Memory B cell (primary cell): Measurements from ENCODE around the gene IWS1.
"Not testable (repeated sequence)": the region's sequence is repeated elsewhere in the genome, so short reads cannot be mapped to it uniquely, and the experiment has no call there.

ENCODE experiments used
- ATAC-seq: fragments of 150-1000 bp; cut with Tn5 transposase; 2 replicates; pipeline ENCODE4 v1.10.0; 2021; ENCODE audit warnings: low read depth, mild to moderate bottlenecking, moderate library complexity
- DNase-seq, 2 donors: peaks; one replicate each; pipeline ENCODE4 v3.0.0; 2022; ENCODE audit warnings: low spot score in 2 of 2
- H3K27ac Mint-ChIP-seq: one replicate; pipeline ENCODE4 v1.8.0; 2022; ENCODE audit warnings: mild to moderate bottlenecking, moderate library complexity, mixed read lengths
- H3K27me3 Mint-ChIP-seq: one replicate; pipeline ENCODE4 v1.8.0; 2022; ENCODE audit warnings: mixed read lengths
- H3K36me3 Mint-ChIP-seq: one replicate; pipeline ENCODE4 v1.8.0; 2022; ENCODE audit warnings: mild to moderate bottlenecking, mixed read lengths
- H3K4me1 Mint-ChIP-seq: one replicate; pipeline ENCODE4 v1.8.0; 2022; ENCODE audit warnings: mixed read lengths
- H3K4me3 Mint-ChIP-seq: one replicate; pipeline ENCODE4 v1.8.0; 2022; ENCODE audit warnings: mild to moderate bottlenecking, moderate library complexity, mixed read lengths
- H3K9me3 Mint-ChIP-seq: one replicate; pipeline ENCODE4 v1.8.0; 2022; ENCODE audit warnings: mixed read lengths

The IWS1 gene

GRCh38 chr2:127527001-127527804 is 914 bp upstream of the IWS1 start:
- DNase-seq, result no peak
- Mint-ChIP-seq H3K36me3 (peaks cover 4% of the 10 kb centered on the region), H3K4me1 (peaks cover 19% of the 10 kb centered on the region), H3K4me3 (peak overlapping the region; percentile 96), H3K27ac (peak overlapping the region; percentile 99), H3K27me3 (peaks cover 2% of the 10 kb centered on the region), H3K9me3 (no peaks in the 10 kb centered on the region)
- ATAC-seq, result peak; percentile 5

- Mint-ChIP-seq H3K9me3 (no peaks in the 10 kb centered on the region), H3K27ac (peak overlapping the region; percentile 99), H3K27me3 (no peaks in the 10 kb centered on the region), H3K36me3 (peaks cover 7% of the 10 kb centered on the region), H3K4me3 (peak overlapping the region; percentile 96), H3K4me1 (peaks cover 21% of the 10 kb centered on the region)
- ATAC-seq (peak; percentile 2), DNase-seq (no peak)
Observed at GRCh38 chr2:127525691-127526131, 578 bp downstream of the IWS1 start.

GRCh38 chr2:127524198-127524834 is 2.0 kb downstream of the IWS1 start:
- not testable (repeated sequence) for H3K9me3 Mint-ChIP-seq, ATAC-seq, H3K36me3 Mint-ChIP-seq, DNase-seq, H3K27me3 Mint-ChIP-seq
- peak overlapping the region; percentile 58 for H3K27ac Mint-ChIP-seq
- H3K4me3 Mint-ChIP-seq, result peak overlapping the region; percentile 46
- H3K4me1 Mint-ChIP-seq, result peaks cover 21% of the 10 kb centered on the region

- Mint-ChIP-seq H3K27ac (peak overlapping the region; percentile 58), H3K36me3 (peaks cover 10% of the 10 kb centered on the region), H3K9me3 (no peaks in the 10 kb centered on the region), H3K4me3 (peak overlapping the region; percentile 11), H3K4me1 (peaks cover 21% of the 10 kb centered on the region), H3K27me3 (no peaks in the 10 kb centered on the region)
- DNase-seq (no peak), ATAC-seq (no peak)
Observed at GRCh38 chr2:127523269-127523939, 2.9 kb downstream of the IWS1 start.

- Mint-ChIP-seq H3K9me3 (no peaks in the 10 kb centered on the region), H3K36me3 (peaks cover 30% of the 10 kb centered on the region), H3K27me3 (no peaks in the 10 kb centered on the region), H3K4me1 (peaks cover 29% of the 10 kb centered on the region), H3K27ac (no peak overlapping the region), H3K4me3 (no peak overlapping the region)
- no peak for ATAC-seq
- DNase-seq, result no peak
Observed at GRCh38 chr2:127520424-127520823, 5.9 kb downstream of the IWS1 start.

- H3K27ac Mint-ChIP-seq, result no peak overlapping the region
- H3K36me3 Mint-ChIP-seq, result peaks cover 37% of the 10 kb centered on the region
- no peaks in the 10 kb centered on the region for H3K9me3 Mint-ChIP-seq
- no peak for DNase-seq
- H3K4me1 Mint-ChIP-seq, result peaks cover 34% of the 10 kb centered on the region
- no peak for ATAC-seq
- no peaks in the 10 kb centered on the region for H3K27me3 Mint-ChIP-seq
- no peak overlapping the region for H3K4me3 Mint-ChIP-seq
Observed at GRCh38 chr2:127517465-127517864, 8.8 kb downstream of the IWS1 start.

GRCh38 chr2:127516041-127516762 is 10.1 kb downstream of the IWS1 start:
- no peaks in the 10 kb centered on the region for H3K9me3 Mint-ChIP-seq
- DNase-seq (no peak), ATAC-seq (no peak)
- H3K27me3 Mint-ChIP-seq, result no peaks in the 10 kb centered on the region
- peaks cover 36% of the 10 kb centered on the region for H3K36me3 Mint-ChIP-seq
- peak overlapping the region; percentile 51 for H3K27ac Mint-ChIP-seq
- peaks cover 41% of the 10 kb centered on the region for H3K4me1 Mint-ChIP-seq
- no peak overlapping the region for H3K4me3 Mint-ChIP-seq

- DNase-seq (no peak), ATAC-seq (peak; percentile 65)
- Mint-ChIP-seq H3K27me3 (no peaks in the 10 kb centered on the region), H3K36me3 (peaks cover 41% of the 10 kb centered on the region), H3K4me3 (peak overlapping the region; percentile 2), H3K27ac (peak overlapping the region; percentile 51), H3K9me3 (no peaks in the 10 kb centered on the region), H3K4me1 (peaks cover 48% of the 10 kb centered on the region)
Observed at GRCh38 chr2:127515383-127515915, 10.8 kb downstream of the IWS1 start.

- H3K4me1 Mint-ChIP-seq, result peaks cover 53% of the 10 kb centered on the region
- H3K27ac Mint-ChIP-seq, result no peak overlapping the region
Observed at GRCh38 chr2:127514485-127514884, 11.8 kb downstream of the IWS1 start.

GRCh38 chr2:127514076-127514475 is 12.2 kb downstream of the IWS1 start:
- no peaks in the 10 kb centered on the region for H3K27me3 Mint-ChIP-seq
- no peak for DNase-seq
- peaks cover 53% of the 10 kb centered on the region for H3K4me1 Mint-ChIP-seq
- peaks cover 39% of the 10 kb centered on the region for H3K36me3 Mint-ChIP-seq
- no peak overlapping the region for H3K4me3 Mint-ChIP-seq
- H3K27ac Mint-ChIP-seq, result no peak overlapping the region
- no peaks in the 10 kb centered on the region for H3K9me3 Mint-ChIP-seq
- no peak for ATAC-seq

More at GRCh38 chr2:127514485-127514884, 11.8 kb downstream of the IWS1 start:
- no peaks in the 10 kb centered on the region for H3K27me3 Mint-ChIP-seq
- no peaks in the 10 kb centered on the region for H3K9me3 Mint-ChIP-seq
- no peak overlapping the region for H3K4me3 Mint-ChIP-seq
- no peak for ATAC-seq
- no peak for DNase-seq
- peaks cover 39% of the 10 kb centered on the region for H3K36me3 Mint-ChIP-seq

- H3K36me3 Mint-ChIP-seq, result peaks cover 36% of the 10 kb centered on the region
- no peak overlapping the region for H3K4me3 Mint-ChIP-seq
- no peaks in the 10 kb centered on the region for H3K27me3 Mint-ChIP-seq
- H3K4me1 Mint-ChIP-seq, result peaks cover 62% of the 10 kb centered on the region
- no peak overlapping the region for H3K27ac Mint-ChIP-seq
- H3K9me3 Mint-ChIP-seq, result no peaks in the 10 kb centered on the region
- no peak for DNase-seq
- ATAC-seq, result no peak
Observed at GRCh38 chr2:127512362-127512761, 13.9 kb downstream of the IWS1 start.

GRCh38 chr2:127511917-127512316 is 14.4 kb downstream of the IWS1 start:
- H3K27me3 Mint-ChIP-seq, result no peaks in the 10 kb centered on the region
- H3K27ac Mint-ChIP-seq, result no peak overlapping the region
- DNase-seq (no peak), ATAC-seq (no peak)
- H3K4me1 Mint-ChIP-seq, result peaks cover 58% of the 10 kb centered on the region
- H3K36me3 Mint-ChIP-seq, result peaks cover 32% of the 10 kb centered on the region
- H3K4me3 Mint-ChIP-seq, result no peak overlapping the region
- H3K9me3 Mint-ChIP-seq, result no peaks in the 10 kb centered on the region

GRCh38 chr2:127511090-127511695 is 15.1 kb downstream of the IWS1 start:
- Mint-ChIP-seq H3K27me3 (no peaks in the 10 kb centered on the region), H3K4me3 (no peak overlapping the region), H3K9me3 (no peaks in the 10 kb centered on the region), H3K36me3 (peaks cover 30% of the 10 kb centered on the region), H3K27ac (no peak overlapping the region), H3K4me1 (peaks cover 54% of the 10 kb centered on the region)
- ATAC-seq (no peak), DNase-seq (no peak)
